Neural cell (in vitro differentiated cells): ENCODE results near the gene CDHR5. TPM values are rescaled to one million over a fixed set of nuclear protein-coding genes. Genes with fewer than 3 reads are reported as not detected.

ENCODE experiments used
- H2AFZ ChIP-seq: fragments of 200-600, 300-800 bp; sonication (generic), shearing (Covaris generic); 2 replicates; pipeline ENCODE4 v1.6.0; 2014; ENCODE audit warnings: low read depth, mild to moderate bottlenecking, antibody characterized with exemption, low read length, moderate library complexity
- H3F3A ChIP-seq: fragments of 200-600 bp; shearing (Covaris generic); 2 replicates; pipeline ENCODE4 v1.6.1; 2016; ENCODE audit warnings: mild to moderate bottlenecking, moderate library complexity, mixed read lengths, antibody characterized with exemption, low read length; ENCODE audit not compliant: insufficient read depth, poor library complexity, severe bottlenecking
- H3K27ac ChIP-seq: fragments of 200-600, 300-800 bp; sonication (generic), shearing (Covaris generic); 2 replicates; pipeline ENCODE4 v1.5.1; 2014; ENCODE audit warnings: mild to moderate bottlenecking, low read length, moderate library complexity
- H3K27me3 ChIP-seq: fragments of 300-800, 200-600 bp; sonication (generic), shearing (Covaris generic); 2 replicates; pipeline ENCODE4 v1.6.0; 2014; ENCODE audit warnings: mild to moderate bottlenecking, low read depth, low read length, moderate library complexity; ENCODE audit not compliant: insufficient read depth
- H3K36me3 ChIP-seq: fragments of 300-800, 200-600 bp; sonication (generic), shearing (Covaris generic); 2 replicates; pipeline ENCODE4 v1.5.1; 2014; ENCODE audit warnings: mild to moderate bottlenecking, antibody characterized with exemption, low read length, moderate library complexity; ENCODE audit not compliant: insufficient read depth
- H3K4me2 ChIP-seq: fragments of 300-800, 200-600 bp; sonication (generic), shearing (Covaris generic); 2 replicates; pipeline ENCODE4 v1.6.0; 2014; ENCODE audit warnings: mild to moderate bottlenecking, low read length
- H3K4me3 ChIP-seq: fragments of 300-800, 200-600 bp; sonication (generic), shearing (Covaris generic); 2 replicates; pipeline ENCODE4 v1.5.1; 2014; ENCODE audit warnings: mild to moderate bottlenecking, low read length, moderate library complexity
- H3K79me2 ChIP-seq: fragments of 200-600 bp; shearing (Covaris generic); replicated peaks from 2 replicates; pipeline ENCODE4 v1.6.0; 2014; ENCODE audit warnings: mild to moderate bottlenecking, low read length, moderate library complexity; ENCODE audit not compliant: insufficient read depth
- H3K9ac ChIP-seq: fragments of 300-800, 200-600 bp; sonication (generic), shearing (Covaris generic); 2 replicates; pipeline ENCODE4 v1.6.1; 2016; ENCODE audit warnings: mild to moderate bottlenecking, low read length, mixed read lengths
- H3K9me2 ChIP-seq: fragments of 200-600 bp; shearing (Covaris generic); 2 replicates; pipeline ENCODE4 v1.6.1; 2016; ENCODE audit warnings: mild to moderate bottlenecking, low read length, mixed read lengths; ENCODE audit not compliant: insufficient read depth
- H3K9me3 ChIP-seq: fragments of 200-600, 300-800 bp; sonication (generic), shearing (Covaris generic); 2 replicates; pipeline ENCODE4 v1.6.1; 2016; ENCODE audit warnings: mild to moderate bottlenecking, mixed run types, low read length, moderate library complexity, mixed read lengths
- H4K20me1 ChIP-seq: fragments of 200-600 bp; shearing (Covaris generic); 2 replicates; pipeline ENCODE4 v1.6.1; 2016; ENCODE audit warnings: mild to moderate bottlenecking, mixed run types; ENCODE audit not compliant: insufficient read depth
- EP300 ChIP-seq: fragments of 450-650 bp; conservative IDR thresholded peaks from 2 replicates; pipeline ENCODE4 v1.6.1; 2014; ENCODE audit warnings: antibody characterized with exemption, mild to moderate bottlenecking, moderate library complexity; ENCODE audit not compliant: poor library complexity, severe bottlenecking
- EZH2 ChIP-seq: fragments of 200-600, 300-800 bp; shearing (Covaris generic), sonication (generic); IDR thresholded peaks from 2 replicates; pipeline ENCODE4 v1.6.1; 2014; ENCODE audit warnings: antibody characterized with exemption, low read length, borderline replicate concordance, mild to moderate bottlenecking; ENCODE audit not compliant: insufficient read depth, poor library complexity, severe bottlenecking
- MXI1 ChIP-seq: fragments of 450-650 bp; conservative IDR thresholded peaks from 2 replicates; pipeline ENCODE4 v1.6.1; 2014; ENCODE audit warnings: antibody characterized with exemption, mild to moderate bottlenecking; ENCODE audit not compliant: poor library complexity, severe bottlenecking
- POLR2AphosphoS5 ChIP-seq: IDR thresholded peaks from 2 replicates; pipeline ENCODE4 v1.6.1; 2012
- RAD21 ChIP-seq: fragments of 450-650 bp; conservative IDR thresholded peaks from 2 replicates; pipeline ENCODE4 v1.6.1; 2014; ENCODE audit warnings: antibody characterized with exemption, mild to moderate bottlenecking, moderate library complexity
- SMC3 ChIP-seq: fragments of 450-650 bp; conservative IDR thresholded peaks from 2 replicates; pipeline ENCODE4 v1.6.1; 2014; ENCODE audit warnings: antibody characterized with exemption, mild to moderate bottlenecking, moderate library complexity; ENCODE audit not compliant: poor library complexity
- TAF1 ChIP-seq: IDR thresholded peaks from 2 replicates; pipeline ENCODE4 v1.6.1; 2012; ENCODE audit warnings: low read depth
- polyA plus RNA-seq: library from polyadenylated mRNA; depleted of rRNA; stranded (reverse); fragments of >200 nt; gene quantifications from 2 replicates; pipeline ENCODE4 v1.2.3, GENCODE V29; 2014
- TF ChIP-seq, protein P1 (sequence below): fragments of 450-650 bp; IDR thresholded peaks from 2 replicates; pipeline ENCODE4 v1.5.1; 2014; ENCODE audit warnings: antibody characterized with exemption, mild to moderate bottlenecking, moderate library complexity; ENCODE audit not compliant: poor library complexity, severe bottlenecking
- TF ChIP-seq, protein P2 (sequence below): IDR thresholded peaks from 2 replicates; pipeline ENCODE4 v1.6.1; 2012; ENCODE audit warnings: borderline replicate concordance

Gene CDHR5
- polyA plus RNA-seq, 1 donor from 2014 or later = not detected

DNA sequence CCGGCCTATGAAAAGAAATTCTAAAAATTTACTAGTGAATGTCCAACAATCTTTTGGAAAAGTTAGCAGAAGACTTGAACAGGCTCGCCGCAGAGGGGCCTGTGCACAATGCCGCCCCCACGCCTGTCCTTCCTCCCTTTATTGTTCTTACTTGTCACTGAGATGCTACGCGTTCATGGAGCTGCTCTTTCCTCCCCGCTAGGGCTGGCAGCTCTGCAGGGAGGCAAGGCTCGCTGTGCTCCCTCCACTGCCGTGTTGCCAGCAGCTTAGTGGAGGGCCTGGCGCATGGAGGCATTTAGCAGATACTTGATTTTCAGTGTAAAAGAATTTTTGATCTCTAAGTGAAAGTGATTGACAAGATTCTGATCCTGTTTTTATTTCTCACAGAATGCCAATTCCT, 33.8 kb downstream of the CDHR5 start:
- H4K20me1 ChIP-seq = no peaks in the 10 kb centered on the region
- H3K27ac ChIP-seq = no peak overlapping the region
- H3K9ac ChIP-seq = no peak overlapping the region
- TF ChIP-seq SMC3 = no peak
- TF ChIP-seq, protein P1, sequence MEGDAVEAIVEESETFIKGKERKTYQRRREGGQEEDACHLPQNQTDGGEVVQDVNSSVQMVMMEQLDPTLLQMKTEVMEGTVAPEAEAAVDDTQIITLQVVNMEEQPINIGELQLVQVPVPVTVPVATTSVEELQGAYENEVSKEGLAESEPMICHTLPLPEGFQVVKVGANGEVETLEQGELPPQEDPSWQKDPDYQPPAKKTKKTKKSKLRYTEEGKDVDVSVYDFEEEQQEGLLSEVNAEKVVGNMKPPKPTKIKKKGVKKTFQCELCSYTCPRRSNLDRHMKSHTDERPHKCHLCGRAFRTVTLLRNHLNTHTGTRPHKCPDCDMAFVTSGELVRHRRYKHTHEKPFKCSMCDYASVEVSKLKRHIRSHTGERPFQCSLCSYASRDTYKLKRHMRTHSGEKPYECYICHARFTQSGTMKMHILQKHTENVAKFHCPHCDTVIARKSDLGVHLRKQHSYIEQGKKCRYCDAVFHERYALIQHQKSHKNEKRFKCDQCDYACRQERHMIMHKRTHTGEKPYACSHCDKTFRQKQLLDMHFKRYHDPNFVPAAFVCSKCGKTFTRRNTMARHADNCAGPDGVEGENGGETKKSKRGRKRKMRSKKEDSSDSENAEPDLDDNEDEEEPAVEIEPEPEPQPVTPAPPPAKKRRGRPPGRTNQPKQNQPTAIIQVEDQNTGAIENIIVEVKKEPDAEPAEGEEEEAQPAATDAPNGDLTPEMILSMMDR = no peak
- TF ChIP-seq, protein P2, sequence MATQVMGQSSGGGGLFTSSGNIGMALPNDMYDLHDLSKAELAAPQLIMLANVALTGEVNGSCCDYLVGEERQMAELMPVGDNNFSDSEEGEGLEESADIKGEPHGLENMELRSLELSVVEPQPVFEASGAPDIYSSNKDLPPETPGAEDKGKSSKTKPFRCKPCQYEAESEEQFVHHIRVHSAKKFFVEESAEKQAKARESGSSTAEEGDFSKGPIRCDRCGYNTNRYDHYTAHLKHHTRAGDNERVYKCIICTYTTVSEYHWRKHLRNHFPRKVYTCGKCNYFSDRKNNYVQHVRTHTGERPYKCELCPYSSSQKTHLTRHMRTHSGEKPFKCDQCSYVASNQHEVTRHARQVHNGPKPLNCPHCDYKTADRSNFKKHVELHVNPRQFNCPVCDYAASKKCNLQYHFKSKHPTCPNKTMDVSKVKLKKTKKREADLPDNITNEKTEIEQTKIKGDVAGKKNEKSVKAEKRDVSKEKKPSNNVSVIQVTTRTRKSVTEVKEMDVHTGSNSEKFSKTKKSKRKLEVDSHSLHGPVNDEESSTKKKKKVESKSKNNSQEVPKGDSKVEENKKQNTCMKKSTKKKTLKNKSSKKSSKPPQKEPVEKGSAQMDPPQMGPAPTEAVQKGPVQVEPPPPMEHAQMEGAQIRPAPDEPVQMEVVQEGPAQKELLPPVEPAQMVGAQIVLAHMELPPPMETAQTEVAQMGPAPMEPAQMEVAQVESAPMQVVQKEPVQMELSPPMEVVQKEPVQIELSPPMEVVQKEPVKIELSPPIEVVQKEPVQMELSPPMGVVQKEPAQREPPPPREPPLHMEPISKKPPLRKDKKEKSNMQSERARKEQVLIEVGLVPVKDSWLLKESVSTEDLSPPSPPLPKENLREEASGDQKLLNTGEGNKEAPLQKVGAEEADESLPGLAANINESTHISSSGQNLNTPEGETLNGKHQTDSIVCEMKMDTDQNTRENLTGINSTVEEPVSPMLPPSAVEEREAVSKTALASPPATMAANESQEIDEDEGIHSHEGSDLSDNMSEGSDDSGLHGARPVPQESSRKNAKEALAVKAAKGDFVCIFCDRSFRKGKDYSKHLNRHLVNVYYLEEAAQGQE = no peak
- no peak for TF ChIP-seq TAF1
- no peak for TF ChIP-seq POLR2AphosphoS5
- TF ChIP-seq EZH2 = no peak
- TF ChIP-seq RAD21 = no peak
- no peak for TF ChIP-seq EP300
- TF ChIP-seq MXI1 = no peak
- H3K9me3 ChIP-seq = no peaks in the 10 kb centered on the region
- H3K27me3 ChIP-seq = no peaks in the 10 kb centered on the region
- no peak overlapping the region for H3K4me2 ChIP-seq
- no peak overlapping the region for H2AFZ ChIP-seq
- H3K36me3 ChIP-seq = peaks cover 4% of the 10 kb centered on the region
- H3K4me3 ChIP-seq = no peak overlapping the region
- H3K79me2 ChIP-seq = no peaks in the 10 kb centered on the region
- H3K9me2 ChIP-seq = no peaks in the 10 kb centered on the region
- no peaks in the 10 kb centered on the region for H3F3A ChIP-seq

DNA sequence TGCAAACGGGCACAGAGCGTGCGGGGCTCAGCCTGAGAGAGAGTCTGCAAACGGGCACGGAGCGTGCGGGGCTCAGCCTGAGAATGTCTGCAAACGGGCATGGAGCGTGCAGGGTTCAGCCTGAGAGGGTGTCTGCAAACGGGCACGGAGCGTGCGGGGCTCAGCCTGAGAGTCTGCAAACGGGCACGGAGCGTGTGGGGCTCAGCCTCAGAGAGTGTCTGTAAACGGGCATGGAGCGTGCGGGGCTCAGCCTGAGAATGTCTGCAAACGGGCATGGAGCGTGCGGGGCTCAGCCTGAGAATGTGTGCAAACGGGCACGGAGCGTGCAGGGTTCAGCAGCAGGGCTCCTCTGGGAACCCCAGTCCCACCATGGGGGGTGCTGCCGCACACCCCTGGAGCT, 35.0 kb downstream of the CDHR5 start:
- Histone ChIP-seq H3F3A (no peaks in the 10 kb centered on the region), H3K36me3 (no peaks in the 10 kb centered on the region), H2AFZ (no peak overlapping the region), H3K79me2 (no peaks in the 10 kb centered on the region), H3K27ac (no peak overlapping the region), H3K27me3 (no peaks in the 10 kb centered on the region), H3K9me2 (no peaks in the 10 kb centered on the region), H3K9me3 (no peaks in the 10 kb centered on the region), H3K4me2 (no peak overlapping the region), H3K9ac (no peak overlapping the region), H4K20me1 (no peaks in the 10 kb centered on the region), H3K4me3 (no peak overlapping the region)
- TF ChIP-seq EZH2 (no peak), SMC3 (no peak), RAD21 (no peak), MXI1 (no peak), POLR2AphosphoS5 (no peak), TAF1 (no peak), EP300 (no peak)
- TF ChIP-seq, protein P1 = no peak
- TF ChIP-seq, protein P2 = no peak
